HepG2 (cell line): Measurements from ENCODE around the gene PROSER1. TPM values are rescaled to one million over a fixed set of nuclear protein-coding genes. Genes with fewer than 3 reads are reported as not detected.

ENCODE experiments used
- ATAD3A ChIP-seq: sonication (generic); formaldehyde crosslinking; IDR thresholded peaks from 2 replicates; pipeline ENCODE4 v1.4.0; 2020; ENCODE audit warnings: missing genetic modification reagents
- HNF4A ChIP-seq: sonication (generic); formaldehyde crosslinking; IDR thresholded peaks from 2 replicates; pipeline ENCODE4 v1.4.0; 2020; ENCODE audit warnings: missing genetic modification reagents
- JUND ChIP-seq: sonication (generic); formaldehyde crosslinking; IDR thresholded peaks from 2 replicates; pipeline ENCODE4 v1.8.0; 2022; ENCODE audit warnings: mild to moderate bottlenecking, missing genetic modification reagents
- KAT7 ChIP-seq: IDR thresholded peaks from 2 replicates; pipeline ENCODE4 v1.6.1; 2018; ENCODE audit warnings: borderline replicate concordance, missing compliant biosample characterization
- NCOA5 ChIP-seq: sonication (generic); formaldehyde crosslinking; IDR thresholded peaks from 2 replicates; pipeline ENCODE4 v1.4.0; 2020; ENCODE audit warnings: missing genetic modification reagents
- REXO4 ChIP-seq: sonication (generic); formaldehyde crosslinking; IDR thresholded peaks from 2 replicates; pipeline ENCODE4 v1.8.0; 2022; ENCODE audit warnings: missing genetic modification reagents, mild to moderate bottlenecking, borderline replicate concordance
- SIN3A ChIP-seq: IDR thresholded peaks from 2 replicates; pipeline ENCODE4 v1.6.1; 2011; ENCODE audit warnings: low read depth, mild to moderate bottlenecking, control low read depth, low read length, borderline replicate concordance
- SPEN ChIP-seq: sonication (generic); formaldehyde crosslinking; IDR thresholded peaks from 2 replicates; pipeline ENCODE4 v1.5.1; 2020; ENCODE audit warnings: low read depth, mild to moderate bottlenecking, missing genetic modification reagents
- SRSF9 ChIP-seq: fragments of 200-400 bp; formaldehyde crosslinking; IDR thresholded peaks from 2 replicates; pipeline ENCODE4 v1.6.1; 2018; ENCODE audit warnings: borderline replicate concordance, mild to moderate bottlenecking, low read depth, low read length; ENCODE audit not compliant: insufficient read depth, poor library complexity, severe bottlenecking
- TRIM24 ChIP-seq: sonication (generic); formaldehyde crosslinking; IDR thresholded peaks from 2 replicates; pipeline ENCODE4 v1.8.0; 2022; ENCODE audit warnings: mild to moderate bottlenecking, missing genetic modification reagents
- ZNF160 ChIP-seq: sonication (generic); formaldehyde crosslinking; IDR thresholded peaks from 2 replicates; pipeline ENCODE4 v1.8.0; 2022; ENCODE audit warnings: mild to moderate bottlenecking, inconsistent platforms, missing genetic modification reagents
- ZNF326 ChIP-seq: sonication (generic); formaldehyde crosslinking; IDR thresholded peaks from 2 replicates; pipeline ENCODE4 v1.4.0; 2020; ENCODE audit warnings: missing genetic modification reagents, borderline replicate concordance
- polyA plus RNA-seq, 8 experiments: library from polyadenylated mRNA; depleted of rRNA in 3 of 8; stranded (reverse) in 7 of 8; unstranded in 1 of 8; fragments of >200 nt; fragmentation: Illumina TruSeq in 4 of 8; extraction: Trizol in 4 of 8; gene quantifications; 2 replicates each; pipeline versions ENCODE4 v1.2.1 to v1.2.3, GENCODE V29; 2011 to 2016; ENCODE audit warnings: low read depth in 4 of 8, missing spikeins in 1 of 8, mixed read lengths in 1 of 8; ENCODE audit not compliant: insufficient read depth in 1 of 8
- total RNA-seq, 5 experiments: library from RNA; depleted of rRNA; stranded (reverse); fragments of >200 nt; fragmentation: Illumina TruSeq; extraction: Trizol; gene quantifications; 2 replicates each; pipeline ENCODE4 v1.2.3, GENCODE V29; 2016; ENCODE audit warnings: low read depth in 1 of 5
- TF ChIP-seq, protein P1 (sequence below): sonication (generic); formaldehyde crosslinking; IDR thresholded peaks from 2 replicates; pipeline ENCODE4 v1.9.0; 2021; ENCODE audit warnings: missing genetic modification reagents, mild to moderate bottlenecking, borderline replicate concordance
- TF ChIP-seq, protein P2 (sequence below): sonication (generic); formaldehyde crosslinking; IDR thresholded peaks from 2 replicates; pipeline ENCODE4 v1.9.0; 2022; ENCODE audit warnings: missing genetic modification reagents, mild to moderate bottlenecking, borderline replicate concordance
- TF ChIP-seq, protein P3 (sequence below): sonication (generic); formaldehyde crosslinking; IDR thresholded peaks from 2 replicates; pipeline ENCODE4 v1.4.0; 2020; ENCODE audit warnings: mild to moderate bottlenecking, missing genetic modification reagents
- TF ChIP-seq, protein P4 (sequence below): sonication (generic); formaldehyde crosslinking; IDR thresholded peaks from 2 replicates; pipeline ENCODE4 v1.8.0; 2022; ENCODE audit warnings: missing genetic modification reagents, mild to moderate bottlenecking, borderline replicate concordance
- TF ChIP-seq, protein P5 (sequence below): sonication (generic); formaldehyde crosslinking; IDR thresholded peaks from 2 replicates; pipeline ENCODE4 v1.5.0; 2020; ENCODE audit warnings: mild to moderate bottlenecking, low read depth, missing genetic modification reagents, borderline replicate concordance
- TF ChIP-seq, protein P6 (sequence below): sonication (generic); formaldehyde crosslinking; IDR thresholded peaks from 2 replicates; pipeline ENCODE4 v1.9.0; 2022; ENCODE audit warnings: low read depth, missing genetic modification reagents

The PROSER1 gene
- total and polyA plus RNA-seq, 2 of the 13 experiments (the other 11 are each of a cell fraction or from before 2014, with no cell fraction given), result 11.4 to 17.2 TPM

DNA sequence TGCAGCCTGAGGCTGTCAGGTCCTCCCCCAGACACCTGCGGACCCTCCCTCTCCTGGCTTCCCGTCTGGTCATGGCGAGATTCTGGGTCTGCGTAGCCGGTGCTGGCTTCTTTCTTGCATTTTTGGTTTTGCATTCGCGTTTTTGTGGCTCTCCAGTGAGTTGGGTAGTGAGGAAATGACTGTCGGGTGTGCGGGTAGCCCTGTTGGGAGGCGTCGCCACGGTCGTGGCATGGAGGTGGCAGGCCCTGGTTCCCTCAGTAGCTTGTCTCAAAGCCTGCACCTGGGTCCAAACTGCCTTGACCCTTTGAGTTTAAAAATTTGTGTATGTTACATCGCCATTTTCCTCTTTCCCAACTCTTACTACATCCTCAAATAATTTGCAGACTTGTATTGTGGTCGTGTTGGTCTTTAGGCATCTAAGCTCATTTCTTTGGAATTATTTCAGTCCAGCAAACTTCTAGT lies 711 bp upstream of the PROSER1 start (continued):
- TF ChIP-seq, protein P1, sequence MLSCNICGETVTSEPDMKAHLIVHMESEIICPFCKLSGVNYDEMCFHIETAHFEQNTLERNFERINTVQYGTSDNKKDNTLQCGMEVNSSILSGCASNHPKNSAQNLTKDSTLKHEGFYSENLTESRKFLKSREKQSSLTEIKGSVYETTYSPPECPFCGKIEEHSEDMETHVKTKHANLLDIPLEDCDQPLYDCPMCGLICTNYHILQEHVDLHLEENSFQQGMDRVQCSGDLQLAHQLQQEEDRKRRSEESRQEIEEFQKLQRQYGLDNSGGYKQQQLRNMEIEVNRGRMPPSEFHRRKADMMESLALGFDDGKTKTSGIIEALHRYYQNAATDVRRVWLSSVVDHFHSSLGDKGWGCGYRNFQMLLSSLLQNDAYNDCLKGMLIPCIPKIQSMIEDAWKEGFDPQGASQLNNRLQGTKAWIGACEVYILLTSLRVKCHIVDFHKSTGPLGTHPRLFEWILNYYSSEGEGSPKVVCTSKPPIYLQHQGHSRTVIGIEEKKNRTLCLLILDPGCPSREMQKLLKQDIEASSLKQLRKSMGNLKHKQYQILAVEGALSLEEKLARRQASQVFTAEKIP (CRISPR knock-in tag), result no peak
- TF ChIP-seq TRIM24 (CRISPR knock-in tag) (no peak), ZNF160 (CRISPR knock-in tag) (no peak), REXO4 (CRISPR knock-in tag) (no peak), HNF4A (CRISPR knock-in tag) (no peak), ZNF326 (no peak), KAT7 (CRISPR knock-in tag) (0 out of 2 replicates have a peak, but pooled peaks have one; percentile 40), JUND (CRISPR knock-in tag) (no peak), SIN3A (0 out of 2 replicates have a peak, but pooled peaks have one; percentile 10), SRSF9 (no peak), SPEN (CRISPR knock-in tag) (no peak), ATAD3A (CRISPR knock-in tag) (no peak), NCOA5 (CRISPR knock-in tag) (no peak)
- TF ChIP-seq, protein P2, sequence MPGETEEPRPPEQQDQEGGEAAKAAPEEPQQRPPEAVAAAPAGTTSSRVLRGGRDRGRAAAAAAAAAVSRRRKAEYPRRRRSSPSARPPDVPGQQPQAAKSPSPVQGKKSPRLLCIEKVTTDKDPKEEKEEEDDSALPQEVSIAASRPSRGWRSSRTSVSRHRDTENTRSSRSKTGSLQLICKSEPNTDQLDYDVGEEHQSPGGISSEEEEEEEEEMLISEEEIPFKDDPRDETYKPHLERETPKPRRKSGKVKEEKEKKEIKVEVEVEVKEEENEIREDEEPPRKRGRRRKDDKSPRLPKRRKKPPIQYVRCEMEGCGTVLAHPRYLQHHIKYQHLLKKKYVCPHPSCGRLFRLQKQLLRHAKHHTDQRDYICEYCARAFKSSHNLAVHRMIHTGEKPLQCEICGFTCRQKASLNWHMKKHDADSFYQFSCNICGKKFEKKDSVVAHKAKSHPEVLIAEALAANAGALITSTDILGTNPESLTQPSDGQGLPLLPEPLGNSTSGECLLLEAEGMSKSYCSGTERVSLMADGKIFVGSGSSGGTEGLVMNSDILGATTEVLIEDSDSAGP (CRISPR knock-in tag), result no peak
- TF ChIP-seq, protein P3, sequence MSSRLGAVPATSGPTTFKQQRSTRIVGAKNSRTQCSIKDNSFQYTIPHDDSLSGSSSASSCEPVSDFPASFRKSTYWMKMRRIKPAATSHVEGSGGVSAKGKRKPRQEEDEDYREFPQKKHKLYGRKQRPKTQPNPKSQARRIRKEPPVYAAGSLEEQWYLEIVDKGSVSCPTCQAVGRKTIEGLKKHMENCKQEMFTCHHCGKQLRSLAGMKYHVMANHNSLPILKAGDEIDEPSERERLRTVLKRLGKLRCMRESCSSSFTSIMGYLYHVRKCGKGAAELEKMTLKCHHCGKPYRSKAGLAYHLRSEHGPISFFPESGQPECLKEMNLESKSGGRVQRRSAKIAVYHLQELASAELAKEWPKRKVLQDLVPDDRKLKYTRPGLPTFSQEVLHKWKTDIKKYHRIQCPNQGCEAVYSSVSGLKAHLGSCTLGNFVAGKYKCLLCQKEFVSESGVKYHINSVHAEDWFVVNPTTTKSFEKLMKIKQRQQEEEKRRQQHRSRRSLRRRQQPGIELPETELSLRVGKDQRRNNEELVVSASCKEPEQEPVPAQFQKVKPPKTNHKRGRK (CRISPR knock-in tag), result no peak
- TF ChIP-seq, protein P4, sequence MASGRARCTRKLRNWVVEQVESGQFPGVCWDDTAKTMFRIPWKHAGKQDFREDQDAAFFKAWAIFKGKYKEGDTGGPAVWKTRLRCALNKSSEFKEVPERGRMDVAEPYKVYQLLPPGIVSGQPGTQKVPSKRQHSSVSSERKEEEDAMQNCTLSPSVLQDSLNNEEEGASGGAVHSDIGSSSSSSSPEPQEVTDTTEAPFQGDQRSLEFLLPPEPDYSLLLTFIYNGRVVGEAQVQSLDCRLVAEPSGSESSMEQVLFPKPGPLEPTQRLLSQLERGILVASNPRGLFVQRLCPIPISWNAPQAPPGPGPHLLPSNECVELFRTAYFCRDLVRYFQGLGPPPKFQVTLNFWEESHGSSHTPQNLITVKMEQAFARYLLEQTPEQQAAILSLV (CRISPR knock-in tag), result no peak
- TF ChIP-seq, protein P5, sequence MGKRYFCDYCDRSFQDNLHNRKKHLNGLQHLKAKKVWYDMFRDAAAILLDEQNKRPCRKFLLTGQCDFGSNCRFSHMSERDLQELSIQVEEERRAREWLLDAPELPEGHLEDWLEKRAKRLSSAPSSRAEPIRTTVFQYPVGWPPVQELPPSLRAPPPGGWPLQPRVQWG (CRISPR knock-in tag), result no peak
- TF ChIP-seq, protein P6, sequence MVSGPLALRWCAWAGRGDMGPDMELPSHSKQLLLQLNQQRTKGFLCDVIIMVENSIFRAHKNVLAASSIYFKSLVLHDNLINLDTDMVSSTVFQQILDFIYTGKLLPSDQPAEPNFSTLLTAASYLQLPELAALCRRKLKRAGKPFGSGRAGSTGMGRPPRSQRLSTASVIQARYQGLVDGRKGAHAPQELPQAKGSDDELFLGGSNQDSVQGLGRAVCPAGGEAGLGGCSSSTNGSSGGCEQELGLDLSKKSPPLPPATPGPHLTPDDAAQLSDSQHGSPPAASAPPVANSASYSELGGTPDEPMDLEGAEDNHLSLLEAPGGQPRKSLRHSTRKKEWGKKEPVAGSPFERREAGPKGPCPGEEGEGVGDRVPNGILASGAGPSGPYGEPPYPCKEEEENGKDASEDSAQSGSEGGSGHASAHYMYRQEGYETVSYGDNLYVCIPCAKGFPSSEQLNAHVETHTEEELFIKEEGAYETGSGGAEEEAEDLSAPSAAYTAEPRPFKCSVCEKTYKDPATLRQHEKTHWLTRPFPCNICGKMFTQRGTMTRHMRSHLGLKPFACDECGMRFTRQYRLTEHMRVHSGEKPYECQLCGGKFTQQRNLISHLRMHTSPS (CRISPR knock-in tag), result 0 out of 2 replicates have a peak, but pooled peaks have one; percentile 12
